ENCODE data around the gene GPR89A.
"Not testable (repeated sequence)": the region's sequence is repeated elsewhere in the genome, so short reads cannot be mapped to it uniquely, and the experiment has no call there.

GRCh38 chr1:145592347-145592746 is 15.4 kb upstream of the GPR89A start:
- TF ChIP-seq CTCF (conservative IDR thresholded peaks at IDR 0.05; ENCODE audit: low read length); EZH2phosphoT487 (IDR thresholded peaks at IDR 0.05; ENCODE audit: borderline replicate concordance): not testable (repeated sequence)
